SIG-M5 (cell line): ENCODE data around the gene PLPP2.
"Not testable (repeated sequence)": the region's sequence is repeated elsewhere in the genome, so short reads cannot be mapped to it uniquely, and the experiment has no call there.

Source experiments
- DNase-seq: peaks from one replicate; lab custom pipeline; 2025; lab: John Stamatoyannopoulos, UW

The PLPP2 gene

DNA sequence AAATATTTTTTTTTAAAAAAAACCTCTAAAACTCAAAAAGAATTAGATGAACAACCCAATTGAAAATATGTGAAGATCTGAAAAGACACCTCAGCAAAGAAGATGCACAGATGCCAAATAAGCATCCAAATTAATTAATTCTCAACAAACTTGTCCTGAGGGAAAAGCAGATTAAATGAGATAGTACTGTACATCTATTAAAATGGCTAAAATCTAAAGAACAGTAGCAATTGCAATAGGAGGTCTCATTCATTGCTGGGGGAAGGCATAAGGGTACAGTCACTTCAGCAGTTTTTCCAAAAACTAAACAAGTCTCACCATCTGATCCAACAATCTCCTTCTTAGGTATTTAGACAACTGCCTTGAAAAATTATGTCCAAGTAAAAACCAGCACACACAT is 22.0 kb downstream of the PLPP2 start:
- no peak for DNase-seq

DNA sequence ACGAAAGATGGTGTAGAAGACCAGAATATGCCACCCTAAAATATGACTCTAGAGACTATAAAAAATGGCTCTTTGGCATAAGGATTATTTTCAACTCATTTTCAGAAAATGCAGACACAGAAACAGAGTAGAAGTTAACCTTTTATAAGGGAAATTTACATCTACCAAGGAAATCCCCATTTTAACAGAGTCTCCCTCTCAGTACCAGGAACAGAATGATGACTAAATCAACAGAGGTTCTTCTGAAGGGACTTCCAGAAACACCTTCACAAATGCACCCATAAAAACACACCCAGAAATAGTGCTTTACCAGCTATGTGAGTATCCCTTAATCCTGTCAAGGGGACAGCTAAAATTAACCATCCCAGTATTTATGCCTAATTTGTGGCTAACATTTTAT is 29.1 kb downstream of the PLPP2 start:
- no peak for DNase-seq

DNA sequence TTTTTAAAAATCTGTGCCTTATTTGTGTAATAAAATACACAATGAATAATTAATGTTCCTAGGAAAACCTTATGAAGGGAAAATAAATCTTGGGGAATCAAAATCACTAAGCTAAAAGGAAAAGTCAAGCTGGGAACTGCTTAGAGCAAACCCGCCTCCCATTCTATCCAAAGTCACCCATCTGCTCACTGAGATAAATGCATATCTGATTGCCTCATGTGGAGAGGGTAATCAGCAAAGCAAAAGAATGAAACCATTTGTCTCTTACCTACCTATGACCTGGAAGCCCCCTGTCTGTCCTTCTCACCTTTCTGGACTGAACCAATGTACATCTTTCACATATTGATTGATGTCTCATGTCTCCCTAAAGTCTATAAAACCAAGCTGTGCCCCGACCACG is 34.4 kb downstream of the PLPP2 start:
- not testable (repeated sequence) for DNase-seq

DNA sequence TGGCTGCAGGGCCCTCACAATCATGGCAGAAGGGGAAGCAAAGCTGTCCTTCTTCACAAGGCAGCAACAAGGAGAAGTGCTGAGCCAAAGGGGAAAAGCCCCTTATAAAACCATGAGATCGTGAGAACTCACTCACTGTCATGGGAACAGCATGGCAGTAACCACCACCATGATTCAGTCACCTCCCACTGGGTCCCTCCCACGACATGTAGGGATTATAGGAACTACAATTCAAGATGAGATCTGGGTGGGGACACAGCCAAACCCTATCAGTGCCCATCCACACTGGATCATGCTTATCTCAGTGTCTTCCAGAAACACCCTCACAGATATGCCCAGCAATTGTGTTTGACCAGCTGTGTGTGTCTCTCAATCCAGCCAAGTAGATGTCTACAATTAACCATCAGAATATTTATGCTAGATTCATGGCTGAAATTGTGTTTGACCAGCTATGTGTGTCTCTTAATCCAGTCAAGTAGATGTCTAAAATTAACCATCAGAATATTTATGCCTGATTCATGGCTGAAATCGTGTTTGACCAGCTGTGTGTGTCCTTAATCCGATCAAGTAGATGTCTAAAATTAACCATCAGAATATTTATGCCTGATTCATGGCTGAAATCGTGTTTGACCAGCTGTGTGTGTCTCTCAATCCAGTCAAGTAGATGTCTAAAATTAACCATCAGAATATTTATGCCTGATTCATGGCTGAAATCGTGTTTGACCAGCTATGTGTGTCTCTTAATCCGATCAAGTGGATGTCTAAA is 38.6 kb downstream of the PLPP2 start:
- not testable (repeated sequence) for DNase-seq

DNA sequence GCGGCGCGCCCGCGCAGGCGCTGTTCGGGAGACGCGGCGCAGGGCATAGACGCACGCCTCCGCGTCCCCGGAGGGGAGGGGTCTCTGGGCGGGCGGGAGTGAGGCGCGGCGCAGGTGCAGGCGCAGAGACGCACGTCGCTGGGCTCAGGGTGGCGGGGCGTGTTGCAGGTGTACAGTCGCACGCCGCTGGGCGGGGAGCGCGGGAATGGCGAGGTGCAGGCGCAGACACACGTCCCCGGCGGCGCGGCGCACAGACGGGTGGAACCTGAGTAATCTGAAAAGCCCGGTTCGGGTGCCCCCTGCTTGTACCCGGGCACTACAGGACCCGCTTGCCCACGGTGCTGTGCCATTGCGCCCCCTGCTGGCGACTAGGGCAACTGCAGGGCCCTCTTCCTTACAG is 44.7 kb downstream of the PLPP2 start:
- no peak for DNase-seq

DNA sequence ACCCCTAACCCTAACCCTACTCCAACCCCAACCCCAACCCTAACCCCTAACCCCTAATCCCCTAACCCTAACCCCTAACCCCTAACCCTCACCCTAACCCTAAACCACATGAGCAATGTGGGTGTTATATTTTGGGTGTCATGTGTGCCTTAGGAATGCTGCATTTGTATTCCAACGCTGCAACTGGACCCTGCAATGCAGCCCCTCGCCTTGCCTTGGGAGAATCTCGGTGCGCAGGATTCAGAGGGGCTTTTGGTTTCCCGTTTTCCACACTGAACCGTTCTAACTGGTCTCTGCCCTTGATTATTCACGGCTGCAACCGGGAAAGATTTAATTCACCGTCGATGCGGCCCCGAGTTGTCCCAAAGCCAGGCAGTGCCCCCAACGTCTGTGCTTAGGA is 45.3 kb downstream of the PLPP2 start:
- not testable (repeated sequence) for DNase-seq

DNA sequence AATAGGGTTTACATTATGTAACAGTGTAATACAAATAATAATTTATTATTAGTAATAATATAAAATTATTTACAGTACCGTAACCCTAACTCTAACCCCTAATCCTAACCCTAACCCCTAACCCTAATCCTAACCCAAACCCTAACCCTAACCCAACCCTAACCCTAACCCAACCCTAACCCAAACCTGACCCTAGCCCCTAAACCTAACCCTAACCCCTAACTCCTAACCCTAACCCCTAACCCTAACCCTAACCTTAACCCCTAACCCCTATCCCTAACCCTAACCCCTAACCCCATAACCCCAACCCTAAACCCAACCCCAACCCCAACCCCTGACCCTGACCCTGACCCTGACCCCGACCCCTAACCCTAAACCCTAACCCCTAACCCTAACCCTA is 45.7 kb downstream of the PLPP2 start:
- no peak for DNase-seq
